ENCODE results near the gene GUCA2B.

The GUCA2B gene

GRCh38 chr1:42189931-42190853, 37.0 kb downstream of the GUCA2B start:
- DNase-seq (ENCODE audit: low read depth) = no peak

DNA sequence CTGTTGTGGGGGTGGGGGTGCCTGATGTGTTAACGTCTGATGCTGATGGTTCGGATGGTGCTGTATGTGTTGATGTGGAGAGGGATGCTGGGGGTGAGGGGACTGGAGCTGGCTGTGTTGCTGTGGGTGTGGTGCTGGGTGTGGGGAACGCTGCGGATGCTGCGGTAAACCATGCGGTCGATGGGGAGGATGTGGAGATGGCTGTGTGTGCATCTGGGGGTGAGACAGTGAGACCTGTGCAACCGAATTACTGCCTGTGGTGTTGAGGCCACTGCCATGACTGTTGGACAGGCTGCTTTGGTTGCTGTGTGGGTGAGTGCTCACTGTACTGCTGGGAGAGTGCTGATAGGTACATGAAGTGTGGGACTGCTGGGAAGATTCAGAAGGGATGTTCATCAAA, 38.1 kb downstream of the GUCA2B start:
- no peak for DNase-seq (ENCODE audit: low read depth)

DNA sequence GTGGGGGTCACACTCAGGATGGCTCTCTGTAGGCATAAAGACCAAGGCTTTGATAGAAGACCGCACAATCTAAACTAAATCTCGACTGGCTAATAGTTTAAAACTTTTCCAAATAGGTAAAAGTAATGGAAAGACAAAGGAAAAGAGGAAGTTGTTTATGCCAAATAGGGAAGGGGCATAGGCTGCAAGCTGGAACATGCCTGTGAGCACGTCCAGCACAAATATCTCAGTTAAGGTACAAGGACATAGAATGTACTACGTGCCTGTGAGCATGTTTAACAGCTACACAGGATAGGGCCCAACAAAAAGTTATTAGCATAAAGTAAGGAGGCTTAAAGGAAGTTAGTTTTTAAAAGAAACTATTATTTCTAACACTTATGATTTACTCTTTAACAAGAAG, 38.9 kb downstream of the GUCA2B start:
- no peak for DNase-seq (ENCODE audit: low read depth)

DNA sequence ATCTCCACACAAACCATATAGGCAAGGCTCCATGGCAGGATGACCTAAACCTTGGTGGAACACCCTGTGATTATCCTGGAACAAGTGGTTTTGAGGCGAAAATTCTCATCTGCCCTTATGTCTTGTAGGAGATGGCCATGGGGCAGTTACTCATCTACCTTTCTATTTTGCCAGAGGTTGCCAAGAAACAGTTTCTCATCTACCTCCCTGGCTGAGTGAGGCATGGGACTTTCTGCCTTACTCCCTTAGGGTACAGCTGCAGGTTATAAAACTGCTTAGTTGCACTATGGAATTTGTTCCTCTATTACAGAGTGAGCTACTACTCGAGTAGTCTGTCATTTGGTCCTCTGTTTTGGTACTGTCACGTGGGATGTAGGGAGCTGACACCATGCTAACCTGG, 42.6 kb downstream of the GUCA2B start:
- no peak for DNase-seq (ENCODE audit: low read depth)

GRCh38 chr1:42198251-42198650, 45.0 kb downstream of the GUCA2B start:
- no peak for DNase-seq (ENCODE audit: low read depth)

DNA sequence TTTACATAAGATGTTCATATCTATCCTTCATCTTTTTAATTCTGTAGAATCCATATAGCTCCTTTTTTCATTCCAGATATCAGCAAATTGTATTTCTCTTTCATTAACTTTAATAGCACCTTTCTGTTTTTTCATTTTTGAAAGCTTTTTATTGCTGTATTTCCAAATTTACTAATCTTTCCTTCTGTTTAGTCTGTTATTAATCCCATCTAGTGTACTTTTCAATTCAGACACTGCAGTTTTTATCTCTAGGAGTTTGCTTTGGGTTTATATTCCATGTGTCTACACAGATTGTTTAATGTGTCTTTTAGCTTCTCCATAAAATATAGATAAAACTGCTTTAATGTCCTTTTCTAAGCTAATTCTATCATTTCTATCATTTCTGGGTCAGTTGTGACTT, 48.8 kb downstream of the GUCA2B start:
- no peak for DNase-seq (ENCODE audit: low read depth)

Data from HS-5 (cell line).